ENCODE measurements around the gene RUFY3.

DNA sequence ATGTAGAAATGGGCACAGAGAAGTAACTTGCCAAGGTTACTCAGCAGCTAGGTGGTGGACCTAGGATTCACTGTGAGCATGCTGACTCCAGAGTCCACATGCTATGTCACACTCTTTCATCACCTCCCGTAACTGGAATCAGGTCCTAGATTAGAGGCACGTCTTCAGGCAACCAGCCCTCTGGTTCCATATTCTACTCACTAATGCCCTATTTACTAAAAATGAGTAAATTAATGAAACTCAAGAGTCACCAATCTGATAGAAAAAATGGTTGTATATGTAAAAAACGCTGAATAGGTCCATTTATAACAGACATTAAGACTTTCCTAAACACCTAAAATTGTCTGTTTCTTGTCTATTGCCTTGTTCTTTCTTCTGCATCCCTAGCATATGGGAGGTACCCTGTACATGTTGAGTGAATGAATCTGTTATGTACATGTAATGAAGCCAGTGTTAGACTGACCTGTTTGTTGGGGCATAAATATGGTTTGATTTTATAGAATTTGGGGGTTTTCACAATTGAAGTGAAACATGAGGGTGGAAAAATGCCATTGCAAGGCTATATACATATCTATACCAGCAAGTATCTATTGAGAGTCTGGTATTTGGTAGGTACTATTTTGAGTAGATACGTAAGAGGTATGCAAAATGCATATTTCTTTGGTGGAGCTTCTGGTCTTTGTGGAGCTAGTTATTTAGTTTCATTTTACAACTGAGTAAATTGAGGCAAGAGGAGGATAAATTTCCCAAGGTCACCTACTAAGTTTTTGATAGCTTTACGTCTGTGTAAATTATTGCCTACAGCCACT is 7.5 kb upstream of the RUFY3 start:
- TF ChIP-seq, protein P1, sequence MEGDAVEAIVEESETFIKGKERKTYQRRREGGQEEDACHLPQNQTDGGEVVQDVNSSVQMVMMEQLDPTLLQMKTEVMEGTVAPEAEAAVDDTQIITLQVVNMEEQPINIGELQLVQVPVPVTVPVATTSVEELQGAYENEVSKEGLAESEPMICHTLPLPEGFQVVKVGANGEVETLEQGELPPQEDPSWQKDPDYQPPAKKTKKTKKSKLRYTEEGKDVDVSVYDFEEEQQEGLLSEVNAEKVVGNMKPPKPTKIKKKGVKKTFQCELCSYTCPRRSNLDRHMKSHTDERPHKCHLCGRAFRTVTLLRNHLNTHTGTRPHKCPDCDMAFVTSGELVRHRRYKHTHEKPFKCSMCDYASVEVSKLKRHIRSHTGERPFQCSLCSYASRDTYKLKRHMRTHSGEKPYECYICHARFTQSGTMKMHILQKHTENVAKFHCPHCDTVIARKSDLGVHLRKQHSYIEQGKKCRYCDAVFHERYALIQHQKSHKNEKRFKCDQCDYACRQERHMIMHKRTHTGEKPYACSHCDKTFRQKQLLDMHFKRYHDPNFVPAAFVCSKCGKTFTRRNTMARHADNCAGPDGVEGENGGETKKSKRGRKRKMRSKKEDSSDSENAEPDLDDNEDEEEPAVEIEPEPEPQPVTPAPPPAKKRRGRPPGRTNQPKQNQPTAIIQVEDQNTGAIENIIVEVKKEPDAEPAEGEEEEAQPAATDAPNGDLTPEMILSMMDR (IDR thresholded peaks at IDR 0.05; ENCODE audit: insufficient read depth, low read length): no peak
- TF ChIP-seq REST (IDR thresholded peaks at IDR 0.05; ENCODE audit: insufficient replicate concordance, low read depth) (no peak), POLR2AphosphoS5 (IDR thresholded peaks at IDR 0.05; ENCODE audit: low read depth) (no peak), SPI1 (IDR thresholded peaks at IDR 0.05; ENCODE audit: borderline replicate concordance, low read depth) (no peak), GABPA (IDR thresholded peaks at IDR 0.05; ENCODE audit: low read depth) (no peak)
